ENCODE data around the gene PDGFC. TPM values are rescaled to one million over a fixed set of nuclear protein-coding genes. Genes with fewer than 3 reads are reported as not detected.

Gene PDGFC
- total RNA-seq, 1 experiment from 2014 or later, result 9.8 TPM

- ATAC-seq (no peak), DNase-seq (ENCODE audit: low read depth, low spot score) (no peak)
- RAD21 ChIA-PET (ENCODE audit: low non-redundant PET in 1 of 2, low total read pairs in 2 of 2, uncharacterized antibody in 2 of 2, unreplicated experiment in 2 of 2), result no interaction called here
- Histone ChIP-seq H3K36me3 (ENCODE audit: control insufficient read depth in 1 of 2, insufficient read depth in 2 of 2, low read length in 2 of 2) (no peaks in the 10 kb centered on the region), H3K9me2 (ENCODE audit: insufficient read depth) (0 out of 2 replicates have a peak, but pooled peaks cover 5% of the 10 kb centered on the region), H3K27me3 (ENCODE audit: insufficient read depth, low read length) (no peaks in the 10 kb centered on the region), H2AFZ (ENCODE audit: low read depth, low read length, poor library complexity, severe bottlenecking) (peak overlapping the region; percentile 31), H3K4me3 (replicated peaks in 1 of 2; ENCODE audit: low read depth in 1 of 2, low read length in 2 of 2) (no peak overlapping the region), H3K4me2 (ENCODE audit: low read length) (no peak overlapping the region), H3K9ac (ENCODE audit: low read length) (no peak overlapping the region), H4K20me1 (ENCODE audit: insufficient read depth) (no peaks in the 10 kb centered on the region), H3K4me1 (ENCODE audit: control insufficient read depth in 1 of 2, insufficient read depth in 2 of 2, low read length in 2 of 2) (peaks cover 22 to 63% of the 10 kb centered on the region in 2 experiments), H3K9me3 (ENCODE audit: control insufficient read depth in 1 of 2, insufficient read depth in 1 of 2, low read depth in 1 of 2, low read length in 2 of 2) (no peaks in the 10 kb centered on the region), H3K27ac (ENCODE audit: low read depth, low read length) (peak overlapping the region; percentile 48; the same call in 1 of the 2 replicates), H3K79me2 (ENCODE audit: insufficient read depth, low read length) (no peaks in the 10 kb centered on the region)
- BruUV-seq (replicated peaks), result no TSS peak
- CTCF ChIA-PET, result no interaction called here
- intact Hi-C loops (cut with micrococcal nuclease), result loop anchor here (10.0 kb wide), 1 partner anchor 186 kb away; no protein-coding TSS in a partner anchor
- POLR2A ChIA-PET, result no interaction called here
- no peak for TF ChIP-seq REST (IDR thresholded peaks at IDR 0.05; ENCODE audit: low read depth)
- no peak for TF ChIP-seq RAD21 (IDR thresholded peaks at IDR 0.05; ENCODE audit: low read depth)
- TF ChIP-seq CEBPB (IDR thresholded peaks at IDR 0.05; ENCODE audit: low read depth), result no peak
- TF ChIP-seq ZBTB33 (IDR thresholded peaks at IDR 0.05; ENCODE audit: extremely low read depth, insufficient replicate concordance, low read length), result no peak
- no peak for TF ChIP-seq ZNF274 (IDR thresholded peaks at IDR 0.05; ENCODE audit: low read depth, low read length)
- TF ChIP-seq MAX (IDR thresholded peaks at IDR 0.05), result no peak
- TF ChIP-seq ATF3 (IDR thresholded peaks at IDR 0.05), result no peak
- no peak for TF ChIP-seq CBX3 (IDR thresholded peaks at IDR 0.05; ENCODE audit: low read depth)
- TF ChIP-seq TCF7L2 (IDR thresholded peaks at IDR 0.05; ENCODE audit: borderline replicate concordance, extremely low read depth, insufficient read depth, insufficient read length), result no peak
- no peak for TF ChIP-seq ZFX (IDR thresholded peaks at IDR 0.05)
- no peak for TF ChIP-seq POLR2AphosphoS5 (IDR thresholded peaks at IDR 0.05; ENCODE audit: low read depth, low read length)
- TF ChIP-seq SRF (IDR thresholded peaks at IDR 0.05; ENCODE audit: low read depth), result no peak
- TF ChIP-seq EZH2phosphoT487 (IDR thresholded peaks at IDR 0.05; ENCODE audit: borderline replicate concordance), result no peak
- no peak for TF ChIP-seq SIN3A (IDR thresholded peaks at IDR 0.05; ENCODE audit: low read depth)
- TF ChIP-seq CTCF (IDR thresholded peaks at IDR 0.05 in 2 of 3, conservative IDR thresholded peaks at IDR 0.05 in 1 of 3; ENCODE audit: borderline replicate concordance in 1 of 3, insufficient read depth in 1 of 3, low read depth in 2 of 3, low read length in 2 of 3), result no peak
These were observed 193.0 kb downstream of the PDGFC start for GRCh38 chr4:156778606-156779005.
